ENCODE measurements around the gene RASAL2. TPM values are rescaled to one million over a fixed set of nuclear protein-coding genes. Genes with fewer than 3 reads are reported as not detected.
A peak's percentile ranks its signal among the peaks of the same experiment; 100 is the strongest.
"Not testable (repeated sequence)": the region's sequence is repeated elsewhere in the genome, so short reads cannot be mapped to it uniquely, and the experiment has no call there.

RASAL2 gene
- total RNA-seq, 1 experiment from 2014 or later, result 28.7 TPM

DNA sequence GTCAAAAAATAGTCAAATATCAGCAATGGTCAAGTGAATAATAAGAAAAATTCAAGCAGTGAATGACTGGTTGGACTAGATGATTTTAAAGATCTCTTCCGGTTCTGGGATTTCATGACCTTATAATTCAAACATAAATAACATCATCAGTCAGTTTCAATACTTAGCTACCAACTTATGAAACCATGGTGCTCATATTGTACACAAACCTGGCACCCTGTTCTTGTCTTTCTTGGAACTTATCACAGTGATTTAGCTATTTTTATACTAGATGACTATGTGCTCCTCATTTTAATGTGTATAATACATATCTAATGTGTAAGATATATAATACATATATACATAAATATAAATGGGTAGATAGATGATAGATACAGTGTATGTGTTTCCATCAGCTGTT is 245.9 kb downstream of the RASAL2 start:
- DNase-seq (ENCODE audit: low read depth), result no peak

- DNase-seq (ENCODE audit: low read depth), result no peak
These were observed 247.5 kb downstream of the RASAL2 start for GRCh38 chr1:178341261-178341956.

DNA sequence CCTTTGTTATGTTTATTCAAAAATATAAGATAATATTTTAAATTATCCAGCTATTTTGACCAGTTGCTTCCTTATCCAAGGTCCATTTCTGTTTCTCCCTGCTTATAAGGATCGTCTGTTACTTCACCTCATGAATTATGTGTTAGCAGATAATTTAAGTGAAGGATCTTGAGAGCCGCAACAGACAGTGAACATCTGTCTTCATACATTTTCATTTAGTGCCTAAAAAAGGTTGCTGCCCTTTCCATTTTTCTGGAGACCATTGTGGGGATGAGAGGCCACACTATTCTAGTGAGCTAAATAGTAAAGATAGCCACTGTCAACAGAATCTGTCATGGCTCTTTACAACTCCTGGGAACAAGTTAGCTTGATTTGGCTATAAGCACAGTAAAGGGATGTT is 248.8 kb downstream of the RASAL2 start:
- DNase-seq (ENCODE audit: low read depth), result no peak

DNA sequence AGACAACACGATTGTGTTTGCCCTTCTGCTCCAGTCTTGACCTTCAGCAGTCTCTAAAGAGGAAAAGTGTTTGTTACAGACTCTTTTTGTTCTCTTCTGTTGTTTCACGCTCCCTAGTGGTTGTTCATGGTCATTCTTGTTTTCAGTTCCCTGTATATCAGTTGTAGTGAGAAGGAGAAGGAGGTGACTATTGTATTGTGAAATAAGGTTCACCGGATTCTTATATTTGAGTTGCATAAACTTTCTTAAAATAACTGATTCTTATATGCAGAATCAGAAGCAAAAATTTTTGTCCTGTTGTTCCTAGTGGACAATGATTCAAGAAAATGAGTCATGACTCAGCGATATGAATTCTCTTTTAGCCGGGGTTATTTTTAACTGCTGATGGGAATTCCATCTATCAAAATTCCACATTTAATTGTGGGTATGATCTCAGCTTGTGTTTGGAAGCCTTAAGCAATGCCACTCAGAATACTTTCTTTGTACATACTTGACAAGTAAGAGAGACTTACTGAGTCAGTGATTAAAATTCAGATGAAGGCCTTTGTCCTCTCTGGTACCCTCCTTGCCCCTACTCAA is 250.7 kb downstream of the RASAL2 start:
- DNase-seq (ENCODE audit: low read depth), result peak; percentile 80

DNA sequence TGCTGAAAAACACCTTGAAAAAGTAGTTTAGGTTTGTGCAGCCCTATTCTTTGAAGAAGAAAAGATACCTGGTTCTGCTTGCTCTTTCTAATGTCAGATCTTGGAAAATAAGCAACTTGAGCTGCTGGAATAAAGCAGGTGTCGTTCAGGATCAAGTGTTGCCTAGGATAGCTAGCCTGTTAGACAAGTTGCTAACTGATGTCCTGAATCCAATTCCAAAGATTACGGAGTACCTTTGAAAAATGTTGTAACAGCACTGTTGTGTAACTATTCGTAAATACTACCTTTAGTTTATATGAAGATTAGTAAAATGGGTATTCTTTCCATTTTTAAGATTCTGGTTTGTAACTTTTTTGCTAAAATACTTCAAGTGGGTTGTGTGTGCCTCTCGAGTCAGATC is 251.3 kb downstream of the RASAL2 start:
- DNase-seq (ENCODE audit: low read depth), result no peak

DNA sequence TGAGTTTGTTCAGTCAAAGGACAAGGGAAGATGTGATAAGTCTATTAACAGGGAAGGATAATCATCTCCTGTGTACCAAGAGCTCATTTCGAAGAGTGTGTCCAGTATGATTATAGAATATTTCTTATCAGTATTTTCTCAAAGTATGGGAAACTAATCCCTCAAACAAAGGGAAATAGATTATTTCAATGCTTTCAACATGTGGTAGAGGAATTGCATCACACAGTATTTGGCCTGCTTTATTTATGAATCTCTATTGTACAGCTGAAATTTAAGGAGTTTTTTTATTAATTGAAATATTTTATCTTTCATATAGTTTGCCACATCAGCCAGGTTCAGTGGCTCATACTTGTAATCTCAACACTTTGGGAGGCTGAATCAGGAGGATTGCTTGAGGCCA is 251.9 kb downstream of the RASAL2 start:
- no peak for DNase-seq (ENCODE audit: low read depth)

GRCh38 chr1:178349801-178350200 is 255.9 kb downstream of the RASAL2 start:
- DNase-seq (ENCODE audit: low read depth), result no peak

DNA sequence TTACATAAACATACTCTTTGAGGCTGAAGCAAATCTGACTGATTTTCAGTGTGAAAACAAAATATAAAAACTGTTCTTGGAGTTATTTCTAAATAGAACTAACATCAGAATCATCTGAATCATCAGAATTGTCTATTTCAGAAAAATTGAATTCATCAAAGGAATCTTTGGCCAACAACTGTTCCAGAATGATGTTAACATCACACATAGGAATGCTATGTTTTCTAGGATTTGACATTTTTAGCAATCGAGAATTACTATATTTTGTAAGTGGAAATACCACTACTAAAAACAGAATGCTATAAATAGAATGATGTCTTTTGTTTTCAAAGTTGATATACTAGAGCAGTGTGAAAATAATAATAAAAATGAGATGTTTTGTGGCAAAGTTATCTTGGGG is 258.0 kb downstream of the RASAL2 start:
- not testable (repeated sequence) for DNase-seq (ENCODE audit: low read depth)

- no peak for DNase-seq (ENCODE audit: low read depth)
These were observed 259.0 kb downstream of the RASAL2 start for GRCh38 chr1:178352790-178353416.

GRCh38 chr1:178353524-178353923 is 259.6 kb downstream of the RASAL2 start:
- DNase-seq (ENCODE audit: low read depth), result no peak

DNA sequence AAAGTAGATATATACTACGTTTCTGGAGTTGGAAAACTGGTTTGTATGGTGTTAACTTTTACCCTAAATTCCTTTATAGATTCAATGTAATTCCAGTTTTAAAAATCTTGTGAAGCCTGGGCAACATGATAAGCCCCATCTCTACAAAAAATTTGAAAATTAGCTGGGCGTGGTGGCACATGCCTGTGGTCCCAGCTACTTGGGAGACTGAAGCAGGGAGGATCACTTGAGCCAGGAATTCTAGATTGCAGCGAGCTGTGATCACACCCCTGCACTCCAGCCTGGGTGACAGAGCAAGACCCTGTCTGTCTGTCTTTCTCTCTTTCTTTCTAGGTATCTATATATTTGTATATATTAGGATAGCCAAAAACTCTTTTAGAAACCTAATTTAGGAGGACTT is 260.9 kb downstream of the RASAL2 start:
- DNase-seq (ENCODE audit: low read depth), result no peak

DNA sequence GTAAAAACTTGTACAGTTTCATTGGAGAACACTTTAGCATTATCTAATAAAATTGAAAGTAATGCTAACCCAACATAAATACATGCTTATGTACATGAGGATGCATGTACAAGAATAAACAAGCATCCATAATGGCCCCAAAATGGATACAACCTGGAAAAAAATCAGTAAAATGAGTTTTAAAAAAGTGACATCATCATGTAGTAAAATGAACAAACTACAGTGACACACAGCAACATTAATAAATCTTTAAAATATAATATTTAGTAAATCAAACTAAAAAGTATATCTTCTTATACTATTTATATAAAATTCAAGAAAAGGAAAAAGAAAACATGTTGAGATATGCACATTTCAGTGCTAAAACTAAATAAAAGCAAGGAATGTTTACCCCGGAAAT is 262.4 kb downstream of the RASAL2 start:
- DNase-seq (ENCODE audit: low read depth), result no peak

GRCh38 chr1:178358456-178358855 is 264.6 kb downstream of the RASAL2 start:
- DNase-seq (ENCODE audit: low read depth), result no peak

DNA sequence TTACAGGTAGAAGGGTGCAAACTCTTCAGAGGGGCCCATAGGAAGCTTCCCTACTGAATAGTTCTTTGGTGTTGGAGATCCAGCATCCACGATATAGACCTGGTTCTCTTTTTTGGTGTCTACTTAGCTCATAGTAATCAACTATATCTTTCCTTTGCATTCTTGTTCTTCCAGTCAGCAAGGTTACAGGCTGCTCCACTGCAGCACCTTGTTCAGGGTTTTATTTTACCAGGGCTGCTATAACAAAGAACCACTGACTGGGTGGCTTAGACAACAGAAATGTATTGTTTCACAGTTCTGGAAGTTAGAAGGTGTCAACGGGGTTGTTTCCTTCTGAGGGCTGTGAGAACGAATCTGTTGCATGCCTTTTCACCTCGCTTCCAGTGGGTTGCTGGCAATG is 266.5 kb downstream of the RASAL2 start:
- DNase-seq (ENCODE audit: low read depth), result no peak

DNA sequence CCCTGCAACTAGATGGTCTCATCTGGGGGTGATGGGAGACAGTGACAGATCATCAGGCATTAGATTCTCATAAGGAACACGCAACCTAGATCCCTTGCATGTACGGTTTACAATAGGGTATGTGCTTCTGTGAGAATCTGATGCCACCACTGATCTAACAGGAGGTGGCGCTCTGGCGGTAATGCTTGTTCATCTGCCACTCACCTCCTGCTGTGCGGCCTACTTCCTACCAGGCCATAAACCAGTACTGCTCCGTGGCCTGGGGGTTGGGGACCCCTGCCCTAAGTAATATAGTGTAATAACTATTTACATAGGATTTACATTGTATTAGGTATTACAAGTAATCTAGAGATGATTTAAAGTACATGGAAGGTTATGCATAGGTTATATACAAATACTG is 267.9 kb downstream of the RASAL2 start:
- DNase-seq (ENCODE audit: low read depth), result no peak

DNA sequence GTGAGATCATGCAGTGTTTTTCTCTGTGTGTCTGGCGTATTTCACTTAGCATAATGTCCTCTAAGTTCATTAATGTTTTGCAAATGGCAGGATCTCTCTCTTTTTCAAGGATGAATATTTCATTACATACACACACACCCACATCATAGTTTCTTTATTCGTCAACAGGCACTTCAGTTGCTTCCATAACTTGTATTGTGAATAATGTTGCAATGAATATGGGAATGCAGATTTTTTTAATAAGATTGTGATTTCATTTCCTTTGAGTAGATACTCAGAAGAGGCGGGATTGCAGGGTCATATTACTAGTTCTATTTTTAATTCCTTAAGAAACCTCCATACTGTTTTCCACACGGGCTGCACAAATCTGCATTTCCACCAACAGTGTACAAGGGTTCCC is 268.8 kb downstream of the RASAL2 start:
- no peak for DNase-seq (ENCODE audit: low read depth)

GRCh38 chr1:178364782-178365181 is 270.9 kb downstream of the RASAL2 start:
- DNase-seq (ENCODE audit: low read depth), result no peak

DNA sequence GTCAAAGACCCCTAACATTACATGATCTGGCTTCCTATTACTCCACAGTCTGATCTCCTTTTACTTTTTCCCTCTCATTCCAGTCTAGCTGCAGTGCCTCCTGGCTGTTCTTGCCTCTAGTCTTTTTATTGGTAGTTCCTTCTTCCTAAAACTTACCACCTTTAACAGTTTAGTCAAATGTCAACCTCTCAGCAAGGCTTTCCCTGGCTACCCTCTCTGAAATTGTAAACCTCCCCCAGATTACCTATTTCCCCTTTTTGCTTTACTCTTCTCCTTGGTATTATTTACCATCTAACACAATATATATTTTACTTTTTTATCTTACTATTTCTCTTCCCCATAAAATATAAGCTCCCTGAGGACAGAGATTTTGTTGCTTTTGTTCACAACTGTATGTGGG is 273.2 kb downstream of the RASAL2 start:
- DNase-seq (ENCODE audit: low read depth), result no peak

- no peak for DNase-seq (ENCODE audit: low read depth)
These were observed 274.3 kb downstream of the RASAL2 start for GRCh38 chr1:178368208-178368607.

DNA sequence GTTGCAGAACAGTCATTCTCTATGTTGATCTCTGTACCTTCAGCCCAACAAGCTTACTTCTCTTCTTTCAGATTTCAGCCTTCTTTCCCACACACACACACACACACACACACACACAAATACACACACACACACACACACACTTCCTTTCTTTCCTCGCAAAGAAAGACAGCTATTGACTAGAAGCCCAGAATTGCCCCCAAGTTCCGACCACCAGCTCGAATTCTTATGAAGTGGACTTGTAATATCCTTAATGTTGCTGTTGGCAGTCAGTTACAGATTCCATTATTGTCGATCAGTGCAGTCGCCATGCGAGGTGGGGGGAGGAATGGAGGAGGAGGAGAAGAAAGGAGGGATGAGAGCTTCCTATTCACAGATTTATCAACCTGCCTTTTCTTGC is 277.3 kb downstream of the RASAL2 start:
- no peak for DNase-seq (ENCODE audit: low read depth)

GRCh38 chr1:178371933-178372388 is 278.1 kb downstream of the RASAL2 start:
- DNase-seq (ENCODE audit: low read depth), result no peak

- no peak for DNase-seq (ENCODE audit: low read depth)
These were observed 280.1 kb downstream of the RASAL2 start for GRCh38 chr1:178374016-178374415.

GRCh38 chr1:178376008-178376407 is 282.1 kb downstream of the RASAL2 start:
- no peak for DNase-seq (ENCODE audit: low read depth)

Data from HT1080 (cell line).